SKM-1 treated with dmso at 0.1 percent for 144 hours (cell line): ENCODE results near the gene HIVEP3.

Experiments used
- DNase-seq: peaks from one replicate; lab custom pipeline; 2025; ENCODE audit not compliant: unreplicated experiment; lab: John Stamatoyannopoulos, UW

HIVEP3 gene

DNA sequence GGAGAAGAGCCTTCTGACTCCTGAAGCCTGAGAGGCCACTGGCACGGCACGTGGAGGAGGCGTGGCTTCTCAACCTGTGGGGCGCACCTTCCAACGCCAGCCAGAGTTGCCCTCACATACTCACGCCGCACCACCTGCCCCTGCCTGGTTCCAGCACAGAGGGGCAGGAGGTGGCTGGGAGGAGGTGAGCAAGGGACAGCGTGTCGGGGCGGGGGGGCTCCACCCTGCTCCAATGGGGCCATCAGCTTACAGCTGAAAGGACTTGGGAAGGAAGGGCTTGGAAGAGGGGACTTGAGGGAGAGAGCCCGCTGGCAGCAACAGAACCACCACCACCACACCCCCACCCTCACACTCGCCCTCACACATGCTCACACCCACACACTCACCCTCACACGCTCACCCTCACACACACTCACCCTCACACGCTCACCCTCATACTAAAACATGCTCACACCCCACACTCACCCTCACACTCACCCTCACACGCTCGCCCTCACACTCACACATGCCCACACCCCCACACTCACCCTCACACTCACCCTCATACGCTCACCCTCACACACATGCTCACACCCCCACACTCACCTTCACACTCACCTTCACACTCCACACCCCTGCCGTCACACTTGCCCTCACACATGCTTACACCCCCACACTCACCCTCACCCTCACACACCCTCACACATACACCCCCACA, 392.7 kb downstream of the HIVEP3 start:
- no peak for DNase-seq

DNA sequence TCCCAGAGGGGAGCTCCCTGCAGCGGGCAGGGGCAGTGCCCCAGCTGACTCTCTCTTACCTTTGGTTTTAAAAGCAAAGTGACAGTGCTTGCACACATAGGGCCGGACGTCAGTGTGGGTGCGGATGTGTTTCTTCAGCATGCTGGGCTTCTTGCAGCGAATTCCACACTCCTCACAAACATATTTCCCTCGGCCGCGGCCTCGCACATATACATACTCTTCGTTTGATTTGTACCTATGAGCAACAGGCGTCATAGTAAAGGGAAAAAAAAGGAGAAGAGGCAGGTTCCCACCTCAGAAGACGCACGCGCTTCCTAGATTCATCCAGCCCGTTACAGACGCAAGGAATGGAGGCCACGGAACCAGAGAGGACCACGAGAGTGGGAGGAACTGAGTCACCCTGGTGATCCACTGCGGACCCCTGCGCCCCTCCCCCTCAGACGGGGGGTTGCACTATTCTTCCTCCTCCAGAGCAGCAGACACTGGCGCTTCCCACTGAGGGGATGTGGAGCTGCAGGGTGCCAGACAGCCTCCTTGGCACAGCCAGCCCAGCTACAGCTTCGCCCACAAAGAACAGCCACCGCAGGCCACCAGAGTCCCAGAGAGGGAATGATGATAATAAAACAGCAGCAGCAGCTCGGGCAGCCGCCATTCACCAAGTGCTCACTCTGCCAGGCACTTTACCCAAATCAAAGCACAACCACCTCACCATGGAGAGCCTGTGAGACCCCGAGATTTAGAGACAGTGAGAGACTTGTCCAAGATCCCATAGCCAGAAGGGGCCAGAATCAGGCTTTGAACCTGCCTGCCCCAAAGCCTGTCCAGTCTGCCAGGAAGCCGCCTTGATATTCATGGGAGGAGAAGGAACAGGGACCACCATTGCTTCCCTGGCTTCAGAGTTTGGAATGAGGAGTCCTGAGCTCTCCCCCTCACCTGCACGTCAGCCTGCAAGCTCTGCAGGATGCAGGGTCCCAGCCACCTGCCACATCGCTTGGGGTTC, 393.7 kb downstream of the HIVEP3 start:
- no peak for DNase-seq

DNA sequence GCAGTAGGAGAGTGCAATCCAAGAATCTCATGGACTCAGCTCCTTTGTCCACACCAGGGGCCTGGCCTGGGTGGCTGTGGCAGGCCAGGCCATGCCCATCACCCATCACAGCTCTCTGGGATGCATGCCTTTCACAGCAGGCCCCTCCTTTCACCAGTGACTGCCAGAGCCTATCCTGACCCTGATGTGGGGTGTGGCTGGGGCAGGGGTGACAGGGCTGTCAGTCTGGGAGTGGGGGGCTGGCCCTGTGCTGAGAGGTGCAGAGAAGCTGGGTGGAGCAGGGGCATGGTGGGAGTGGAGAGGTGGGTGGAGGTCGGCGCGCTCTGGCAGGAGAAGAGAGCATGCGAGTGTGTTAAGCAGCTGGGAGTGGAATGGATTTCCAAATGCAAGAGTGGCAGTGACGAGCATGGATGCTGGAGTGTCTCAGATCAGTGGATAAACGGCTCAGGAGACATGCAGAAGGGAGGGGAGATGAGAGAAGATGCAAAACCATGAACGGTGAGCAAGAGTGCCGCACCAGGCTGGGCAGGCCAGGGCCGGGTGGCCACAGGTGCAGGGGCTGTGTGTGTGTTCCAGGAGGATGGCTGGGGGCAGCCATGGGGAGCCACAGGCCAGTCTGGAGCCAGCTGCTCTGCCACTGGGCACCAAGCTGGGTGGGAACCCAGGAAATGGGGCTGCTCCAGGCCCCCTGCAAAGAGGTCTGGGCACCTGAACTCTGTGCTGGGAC, 394.6 kb downstream of the HIVEP3 start:
- no peak for DNase-seq

DNA sequence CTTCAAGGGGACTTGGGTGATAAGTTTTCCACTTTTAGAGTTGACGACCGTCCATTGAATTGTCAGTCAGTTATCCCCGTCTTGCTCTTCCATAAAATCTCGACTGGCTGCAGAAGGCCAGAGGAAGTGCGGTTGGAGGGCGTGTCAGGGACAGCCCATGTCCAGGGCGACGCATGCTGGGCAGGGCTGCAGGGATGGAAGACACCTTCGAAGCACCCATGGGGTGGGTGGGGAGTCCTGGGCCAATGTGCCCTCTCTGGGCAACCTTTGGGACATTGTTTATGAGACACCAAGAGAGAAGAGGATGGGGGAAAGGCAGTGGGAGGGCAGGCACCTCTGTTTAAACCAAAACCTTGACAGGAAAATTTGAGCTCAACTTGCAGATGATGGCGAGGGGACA, 395.7 kb downstream of the HIVEP3 start:
- no peak for DNase-seq

DNA sequence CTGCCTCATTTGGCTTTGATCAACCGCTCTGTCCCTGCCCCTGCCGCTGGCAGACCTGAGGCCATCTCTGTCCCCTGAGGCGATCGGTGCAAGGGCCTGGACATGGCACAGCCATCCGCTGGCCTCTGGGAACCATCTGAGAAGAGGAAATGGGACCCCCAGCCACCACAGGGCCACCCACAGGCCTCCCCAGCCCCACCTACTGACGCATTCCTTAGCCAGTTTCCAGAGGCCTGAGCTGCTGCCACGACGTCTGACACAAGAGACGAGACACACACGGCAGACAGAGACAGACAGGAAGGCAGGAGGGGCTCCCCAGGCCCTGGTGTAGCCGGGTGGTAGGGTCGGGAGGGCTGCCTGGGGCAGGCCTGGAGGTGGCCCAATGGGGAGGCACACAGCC, 397.0 kb downstream of the HIVEP3 start:
- no peak for DNase-seq

DNA sequence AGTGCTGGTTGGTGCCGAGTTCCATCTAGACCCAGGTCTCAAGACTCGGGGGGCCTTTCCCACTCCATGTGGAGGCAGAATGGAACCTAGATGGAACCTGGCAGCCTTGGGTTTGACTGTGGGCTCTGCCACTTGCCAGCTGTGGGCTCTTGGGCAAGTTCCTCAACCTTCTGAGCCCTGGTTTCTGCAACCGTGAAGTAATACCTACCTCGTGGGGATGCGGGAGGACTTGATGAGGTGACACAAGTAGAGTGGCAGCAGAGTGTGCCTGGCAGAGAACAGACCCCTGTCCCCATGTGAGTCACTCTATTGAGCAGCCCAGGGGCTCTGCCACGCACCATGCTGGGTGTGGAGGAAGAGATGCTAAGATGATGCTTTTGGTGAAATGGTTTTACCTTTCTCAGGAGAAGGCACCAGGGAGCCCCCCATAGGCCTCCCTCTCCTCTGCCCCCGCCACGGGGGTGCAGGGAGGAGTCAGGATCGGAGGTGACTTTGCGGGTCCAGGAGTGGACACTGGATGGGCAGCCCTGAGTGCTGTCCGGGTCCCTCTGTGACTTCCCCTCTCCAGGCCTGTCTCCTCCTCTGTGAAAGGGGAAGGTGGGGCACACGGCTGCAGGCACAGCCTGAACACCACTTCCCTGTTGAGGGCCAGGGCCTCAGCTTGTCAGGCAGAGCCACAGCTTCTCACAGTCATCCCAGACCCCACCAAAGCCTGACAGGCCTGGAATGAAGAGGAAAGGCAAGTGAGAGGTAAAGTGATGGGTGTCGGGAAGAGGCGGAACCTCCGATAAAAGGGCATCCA, 397.6 kb downstream of the HIVEP3 start:
- DNase-seq: peak; percentile 44

DNA sequence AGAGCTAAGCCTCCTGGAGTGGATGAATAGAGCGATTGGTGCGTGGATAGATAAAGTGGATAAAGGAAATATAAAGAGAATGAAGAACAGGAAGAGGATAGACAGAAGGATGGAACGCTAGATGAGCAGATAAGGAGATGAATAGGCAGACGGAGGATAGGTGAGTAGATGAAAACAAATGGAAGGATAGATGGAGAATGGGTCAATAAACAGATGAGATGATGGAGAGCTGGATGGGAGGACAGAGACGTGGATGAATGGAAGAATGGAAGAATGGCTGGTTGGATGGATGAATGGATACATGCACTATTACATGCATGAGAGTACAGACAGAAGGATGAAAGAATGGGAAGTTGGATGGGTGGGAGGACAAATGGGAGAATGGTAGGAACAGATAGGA, 399.1 kb downstream of the HIVEP3 start:
- no peak for DNase-seq

DNA sequence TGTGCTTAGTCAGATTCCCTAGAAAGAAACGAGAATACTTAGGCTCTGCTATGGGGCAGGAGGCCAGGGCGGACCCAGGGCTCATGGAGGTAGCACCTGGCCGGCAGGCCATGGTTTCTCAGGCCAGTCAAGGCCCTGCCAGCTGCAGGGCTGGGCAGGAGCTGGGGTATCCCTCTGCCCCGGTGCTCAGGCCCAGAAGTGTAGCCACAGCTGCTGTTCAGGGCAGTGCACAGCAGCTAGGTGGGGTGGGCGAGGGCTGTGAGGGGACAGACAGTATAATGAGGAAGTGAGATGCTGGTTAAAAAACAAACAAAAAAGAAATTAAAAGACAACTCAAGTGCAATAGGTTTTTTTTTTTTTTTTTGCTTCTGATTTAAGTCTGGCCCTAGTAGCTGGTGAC, 400.3 kb downstream of the HIVEP3 start:
- DNase-seq: no peak

DNA sequence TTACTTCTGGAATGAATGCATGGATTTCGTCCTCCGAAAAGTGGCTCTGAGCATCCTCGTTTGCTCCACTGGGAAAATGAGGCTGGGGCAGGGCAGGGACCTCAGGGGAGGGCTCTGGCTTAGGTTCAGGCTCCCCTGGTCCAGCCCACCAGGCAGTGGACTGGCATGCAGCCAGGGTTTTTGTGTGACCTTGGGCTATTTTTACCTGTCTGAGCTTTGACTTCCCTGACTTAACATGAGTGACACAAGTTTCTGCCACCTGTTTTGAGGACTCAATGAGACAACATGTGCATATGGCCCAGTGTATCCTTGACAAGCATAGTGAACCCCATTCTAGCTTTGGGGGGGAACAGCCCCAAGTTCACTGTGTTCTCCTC, 401.7 kb downstream of the HIVEP3 start:
- DNase-seq: no peak

DNA sequence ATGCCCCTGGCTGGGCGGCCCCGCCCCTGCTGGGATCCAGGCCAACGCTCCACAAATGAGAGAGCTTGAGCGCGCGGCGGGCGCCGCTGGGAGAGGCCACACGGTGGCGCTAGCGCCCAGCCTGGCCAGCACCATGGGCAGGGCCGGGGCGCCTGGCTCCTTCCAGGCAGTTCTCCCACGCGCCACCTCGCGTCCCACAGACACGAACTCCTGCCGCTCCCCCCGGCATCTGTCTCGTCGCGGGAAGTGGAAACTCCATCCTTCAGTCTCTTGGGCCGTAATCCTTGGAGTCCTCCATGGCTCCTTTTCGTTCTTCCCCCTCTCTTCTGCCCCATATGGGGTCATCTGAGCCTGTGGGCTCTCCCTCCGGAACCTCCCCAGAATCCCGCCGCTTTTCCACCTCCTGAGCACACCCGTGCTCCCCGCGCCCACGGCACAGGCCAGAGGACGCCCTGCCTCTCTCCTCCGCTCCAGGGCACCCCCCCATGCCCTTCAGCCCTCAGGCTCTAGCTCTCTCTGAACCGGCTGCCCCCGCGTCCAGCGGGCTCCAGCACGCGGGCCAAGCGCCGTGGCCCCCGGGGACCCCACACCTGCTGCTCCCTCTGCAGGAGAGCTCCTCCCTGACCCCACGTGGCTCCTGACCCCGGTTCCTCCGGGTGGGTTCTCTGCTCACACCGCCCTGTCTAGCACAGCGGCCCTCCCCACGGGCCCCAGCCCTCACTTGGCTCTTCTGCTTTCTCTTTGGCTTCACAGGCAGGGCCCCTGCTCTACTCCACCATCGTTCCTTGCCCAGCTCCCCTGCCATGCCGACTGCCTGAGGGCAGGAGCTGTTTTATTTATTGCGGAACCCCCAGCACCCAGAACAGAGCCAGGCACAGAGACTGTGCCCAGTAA, 402.3 kb downstream of the HIVEP3 start:
- DNase-seq: peak; percentile 21

DNA sequence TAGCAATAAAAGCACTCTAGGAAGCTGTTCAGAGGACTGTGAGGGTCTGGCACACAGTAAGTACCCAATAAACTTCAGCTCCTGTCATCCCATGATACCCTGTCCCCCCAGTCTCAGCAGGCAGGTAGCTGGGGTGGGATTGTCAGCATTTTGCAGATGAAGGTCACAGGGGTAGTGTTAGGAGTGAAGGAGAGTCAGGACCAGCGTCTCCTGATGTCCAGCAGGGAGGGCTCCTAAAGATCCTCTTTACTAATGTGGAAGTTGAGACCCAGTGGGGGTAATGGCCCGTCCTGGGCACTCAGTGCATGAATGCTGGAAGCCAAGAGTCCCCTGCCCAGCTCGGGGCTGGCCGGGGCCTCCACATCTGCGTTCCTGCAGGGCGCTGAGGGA, 402.9 kb downstream of the HIVEP3 start:
- DNase-seq: no peak

DNA sequence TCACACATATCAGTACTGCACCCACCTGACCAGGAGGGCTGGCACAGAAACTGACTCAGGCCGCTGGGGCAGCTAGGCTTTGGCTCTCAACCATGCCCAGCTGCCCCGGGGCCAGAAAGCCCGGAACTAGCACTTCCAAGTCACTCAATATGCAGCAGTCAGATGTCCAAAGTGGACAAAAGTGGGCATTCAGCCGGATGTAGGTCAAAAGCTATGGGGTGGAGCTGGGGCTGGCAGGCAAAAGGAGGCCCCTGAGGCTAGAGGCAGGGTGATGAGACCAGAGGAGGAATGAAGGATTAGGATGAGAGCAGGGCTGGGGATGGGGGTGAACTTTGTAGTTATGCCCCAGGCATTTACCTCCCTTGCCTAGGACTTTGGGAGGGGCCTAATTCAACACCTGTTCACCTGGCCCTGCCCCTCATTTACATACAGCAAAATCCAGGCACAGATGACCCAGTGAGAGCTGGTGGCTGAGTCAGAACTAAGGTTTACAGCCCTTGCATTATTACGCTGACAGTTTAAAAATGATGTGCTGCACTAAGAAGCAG, 403.5 kb downstream of the HIVEP3 start:
- DNase-seq: no peak

DNA sequence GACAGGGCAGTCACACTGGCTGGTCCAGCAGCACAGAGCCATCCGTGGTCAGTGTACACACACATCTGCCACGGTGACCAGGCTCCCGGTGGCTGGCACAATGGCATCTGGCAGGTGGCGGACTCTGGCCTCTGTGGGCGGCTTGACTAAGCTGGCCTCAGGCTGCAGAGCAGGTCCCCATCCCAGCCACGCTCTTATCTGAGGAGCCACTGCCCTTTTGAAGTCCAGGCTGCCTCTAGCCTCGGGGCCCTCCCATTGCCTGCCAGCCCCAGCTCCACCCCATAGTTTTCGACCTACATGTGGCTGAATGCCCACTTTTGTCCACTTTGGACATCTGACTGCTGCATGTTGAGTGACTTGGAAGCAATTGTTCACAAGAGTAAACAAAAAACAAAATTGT, 404.3 kb downstream of the HIVEP3 start:
- DNase-seq: no peak

DNA sequence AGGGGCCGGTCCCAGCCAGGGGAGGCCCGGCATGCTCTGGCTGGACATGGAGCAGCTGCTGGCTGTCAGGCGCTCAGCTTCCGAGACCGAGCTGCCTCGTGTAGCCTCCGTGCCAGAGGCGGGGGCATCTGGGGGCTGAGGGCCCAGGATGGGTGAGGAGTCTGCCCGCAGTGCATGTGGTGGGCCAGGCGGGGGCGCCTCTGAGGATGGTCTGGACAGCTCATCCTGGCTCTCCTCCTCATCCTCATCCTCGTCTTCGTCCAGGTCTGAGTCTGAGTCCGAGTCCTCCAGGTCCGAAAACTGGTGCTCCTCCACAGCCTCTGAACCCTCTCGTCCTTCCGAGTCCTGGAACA, 405.4 kb downstream of the HIVEP3 start:
- no peak for DNase-seq

DNA sequence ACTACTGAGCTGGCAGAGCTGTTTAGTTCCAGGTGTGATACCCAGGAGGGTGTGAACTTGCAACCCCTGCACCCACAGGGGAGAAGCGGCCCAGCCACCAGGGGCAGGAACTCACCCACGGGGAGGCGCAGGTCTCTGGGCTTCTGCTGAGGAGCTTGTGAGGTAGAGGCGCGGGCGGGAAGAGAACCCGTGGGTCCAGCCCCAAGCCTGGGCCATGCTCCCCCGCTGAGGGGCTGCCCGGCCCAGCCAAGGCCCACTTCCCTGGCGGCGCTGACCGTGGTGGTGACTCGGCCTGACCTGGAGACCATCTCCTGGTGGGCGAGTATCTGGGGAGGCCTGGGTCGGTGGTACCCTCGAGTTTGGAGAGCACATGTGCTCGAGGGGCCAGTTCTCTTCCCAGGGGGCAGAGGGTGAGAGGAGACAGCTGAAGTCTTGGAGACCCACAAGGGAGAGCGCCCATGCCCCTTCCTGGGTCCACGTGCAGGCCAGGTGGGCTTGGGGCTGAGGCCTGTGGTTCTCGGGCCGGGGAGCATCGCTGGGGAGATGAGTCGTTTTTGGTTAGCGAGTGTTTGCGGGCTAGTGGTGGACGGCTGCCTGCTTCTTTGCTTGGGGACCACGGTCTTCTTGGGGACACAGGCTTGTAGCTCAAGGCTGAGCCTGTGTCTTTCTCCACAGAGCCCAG, 405.9 kb downstream of the HIVEP3 start:
- no peak for DNase-seq

DNA sequence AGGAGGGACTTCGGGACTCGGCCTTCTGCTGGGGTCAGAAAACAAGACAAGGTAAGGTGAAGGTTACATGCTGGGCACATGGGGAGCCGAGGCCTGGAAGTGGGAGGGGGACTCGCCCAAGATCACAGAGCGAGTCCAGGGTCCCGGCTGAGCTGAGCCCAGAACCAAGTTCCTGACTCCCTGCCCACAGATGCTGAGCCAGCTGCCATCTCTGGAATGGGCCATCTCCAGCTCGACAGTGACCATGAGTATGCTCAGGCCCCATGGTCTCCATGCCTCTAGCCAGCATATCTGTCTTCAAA, 407.5 kb downstream of the HIVEP3 start:
- DNase-seq: no peak

DNA sequence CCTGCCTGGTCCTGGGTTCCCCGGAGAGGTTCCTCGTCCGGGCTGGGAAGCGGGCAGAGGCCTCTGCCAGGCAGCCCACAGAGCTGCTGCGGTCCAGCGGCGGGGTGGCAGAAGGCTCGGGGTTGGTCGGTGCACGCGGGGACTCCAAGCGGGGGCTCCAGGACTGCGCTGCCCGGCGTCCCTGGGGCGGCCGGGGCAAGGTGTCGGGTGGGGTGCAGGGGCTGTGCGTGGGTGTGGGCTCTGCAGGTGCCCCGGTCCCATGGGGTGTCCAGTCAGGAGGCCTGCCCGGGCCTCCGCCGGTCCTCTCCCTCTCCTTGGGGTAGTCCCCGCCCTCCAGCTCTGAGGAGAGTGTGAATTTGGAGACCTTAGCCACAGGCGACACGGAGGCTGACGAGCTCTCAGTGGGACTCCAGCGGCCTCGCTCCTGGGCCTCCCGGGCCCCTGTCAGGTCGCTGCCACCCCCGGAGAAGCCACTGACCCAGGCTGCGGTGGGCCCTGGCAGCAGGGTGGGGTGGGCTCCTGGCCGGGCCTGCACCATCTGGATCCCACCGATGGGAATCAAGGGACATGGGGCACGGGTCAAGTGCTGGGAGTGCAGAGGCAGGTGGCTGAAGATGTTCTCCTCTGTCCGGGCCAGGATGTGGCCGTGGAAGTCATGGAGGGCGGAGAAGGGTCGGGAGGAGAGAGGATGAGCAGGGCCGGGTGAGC, 408.0 kb downstream of the HIVEP3 start:
- no peak for DNase-seq

DNA sequence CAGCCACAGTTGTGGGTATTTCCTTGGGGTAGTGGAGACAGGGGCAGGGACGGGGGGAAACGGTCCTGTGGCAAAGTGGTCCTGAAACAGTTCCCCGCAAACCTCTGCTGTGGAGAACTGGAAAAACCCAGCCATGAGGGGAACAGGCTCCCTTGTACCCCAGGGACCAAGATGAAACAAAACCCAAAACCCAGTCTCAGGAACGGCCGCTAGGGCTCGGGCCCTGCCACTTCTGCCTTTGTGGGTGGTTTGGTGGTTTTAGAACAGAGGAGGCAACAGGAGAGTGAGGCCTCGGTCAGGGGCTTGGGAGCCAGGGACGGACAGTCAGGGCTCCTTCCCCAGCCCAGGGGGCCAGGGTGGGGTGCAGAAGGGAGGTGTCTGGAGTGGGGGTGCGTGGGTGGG, 409.5 kb downstream of the HIVEP3 start:
- no peak for DNase-seq

DNA sequence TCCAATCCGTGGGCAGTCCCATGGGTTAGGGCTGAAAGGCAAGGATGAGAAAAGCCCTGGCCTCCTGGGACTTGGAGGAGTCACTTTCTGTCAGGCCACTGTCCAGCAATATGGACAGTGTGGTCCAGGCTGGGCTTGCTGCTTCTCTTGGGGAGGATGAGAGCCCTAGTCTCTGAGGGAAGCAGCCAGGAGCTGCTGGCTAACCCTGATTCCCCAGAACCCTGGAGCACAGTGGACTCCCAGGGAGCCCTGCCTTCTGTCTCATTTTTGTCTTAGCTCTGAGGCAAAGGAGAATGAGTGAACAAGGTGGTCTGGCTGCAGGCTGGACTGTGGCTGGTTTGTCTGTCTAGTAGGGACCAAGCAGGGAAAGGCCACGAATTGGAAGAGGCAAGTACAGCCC, 410.4 kb downstream of the HIVEP3 start:
- DNase-seq: no peak
